OCI-LY7 (cell line): ENCODE data around the gene SH3RF1.

Source experiments
- CTCF ChIP-seq: fragments of 200-600 bp; sonication (generic); conservative IDR thresholded peaks from 2 replicates; pipeline ENCODE4 v1.5.1; 2014; ENCODE audit warnings: mild to moderate bottlenecking, antibody characterized with exemption, low read length, moderate library complexity, mixed read lengths
- EZH2phosphoT487 ChIP-seq: fragments of 200-600 bp; sonication (generic); IDR thresholded peaks from 2 replicates; pipeline ENCODE4 v1.6.1; 2018; ENCODE audit warnings: low read depth, borderline replicate concordance, mild to moderate bottlenecking, mixed run types, antibody characterized with exemption, low read length, moderate library complexity, mixed read lengths

GRCh38 chr4:169226565-169226964 lies 44.2 kb downstream of the SH3RF1 start:
- no peak for TF ChIP-seq CTCF
- TF ChIP-seq EZH2phosphoT487: no peak
